CD14-positive monocyte (primary cell): ENCODE measurements around the gene ELF3. TPM values are rescaled to one million over a fixed set of nuclear protein-coding genes. Genes with fewer than 3 reads are reported as not detected.

ENCODE experiments used
- DNase-seq, 3 donors: peaks; one replicate each; pipeline ENCODE4 v3.0.0-alpha.2; 2011 to 2022
- H2AFZ ChIP-seq: 2 replicates; pipeline ENCODE4 v1.6.0; 2012; ENCODE audit warnings: mild to moderate bottlenecking, low read depth, low read length, inconsistent platforms; ENCODE audit not compliant: insufficient read depth, poor library complexity, severe bottlenecking
- H3K27ac ChIP-seq, 2 donors: 1 replicate in 1 of 2; 2 replicates in 1 of 2; pipeline ENCODE4 v1.5.1; 2012 to 2013; ENCODE audit warnings: low read length in 2 of 2, control low read depth in 1 of 2, inconsistent platforms in 1 of 2, low read depth in 1 of 2, mild to moderate bottlenecking in 1 of 2
- H3K27me3 ChIP-seq, 2 donors: one replicate each; pipeline versions ENCODE4 v1.6.0 to v1.6.1; 2011 to 2013; ENCODE audit warnings: low read length in 2 of 2; ENCODE audit not compliant: control insufficient read depth in 2 of 2, insufficient read depth in 2 of 2
- H3K36me3 ChIP-seq, 2 donors: replicated peaks in 1 of 2; 1 replicate in 1 of 2; 2 replicates in 1 of 2; pipeline versions ENCODE4 v1.5.1 to v1.6.1; 2012 to 2013; ENCODE audit warnings: low read length in 2 of 2, control low read depth in 1 of 2, inconsistent platforms in 1 of 2, mild to moderate bottlenecking in 1 of 2; ENCODE audit not compliant: insufficient read depth in 2 of 2, control insufficient read depth in 1 of 2
- H3K4me1 ChIP-seq, 2 donors: 1 replicate in 1 of 2; 2 replicates in 1 of 2; pipeline versions ENCODE4 v1.5.1 to v1.6.1; 2012 to 2013; ENCODE audit warnings: low read length in 2 of 2, control low read depth in 1 of 2, inconsistent platforms in 1 of 2, mild to moderate bottlenecking in 1 of 2, moderate library complexity in 1 of 2; ENCODE audit not compliant: insufficient read depth in 2 of 2, control insufficient read depth in 1 of 2
- H3K4me2 ChIP-seq: replicated peaks from 2 replicates; pipeline ENCODE3; 2012; ENCODE audit warnings: low read length, moderate library complexity, mild to moderate bottlenecking; ENCODE audit not compliant: poor library complexity, severe bottlenecking; ENCODE audit errors: extremely low read depth
- H3K4me3 ChIP-seq, 3 experiments: fragments of 200-600 bp in 1 of 3; sonication (generic) in 1 of 3; replicated peaks in 1 of 3; 1 replicate in 2 of 3; 2 replicates in 1 of 3; pipeline ENCODE4 v1.5.1; 2011 to 2013; ENCODE audit warnings: low read length in 3 of 3, mild to moderate bottlenecking in 3 of 3, control low read depth in 2 of 3, low read depth in 2 of 3, inconsistent platforms in 1 of 3, moderate library complexity in 1 of 3
- H3K79me2 ChIP-seq: 2 replicates; pipeline ENCODE4 v1.6.0; 2012; ENCODE audit warnings: mild to moderate bottlenecking, control low read depth, inconsistent platforms, low read length, moderate library complexity; ENCODE audit not compliant: insufficient read depth
- H3K9ac ChIP-seq: 2 replicates; pipeline ENCODE4 v1.6.0; 2017; ENCODE audit warnings: low read length, mild to moderate bottlenecking; ENCODE audit not compliant: insufficient read depth, poor library complexity, severe bottlenecking
- H3K9me3 ChIP-seq, 2 donors: replicated peaks in 1 of 2; 1 replicate in 1 of 2; 2 replicates in 1 of 2; pipeline versions ENCODE4 v1.5.1 to v1.6.1; 2012 to 2013; ENCODE audit warnings: low read length in 2 of 2, control low read depth in 1 of 2; ENCODE audit not compliant: control insufficient read depth in 1 of 2, insufficient read depth in 1 of 2
- H4K20me1 ChIP-seq: 2 replicates; pipeline ENCODE4 v1.6.0; 2012; ENCODE audit warnings: mild to moderate bottlenecking, low read length, control low read depth, moderate library complexity; ENCODE audit not compliant: insufficient read depth
- H3K27ac Mint-ChIP-seq, 7 donors: one replicate each; pipeline ENCODE4 v1.8.0; 2020; ENCODE audit warnings: mild to moderate bottlenecking in 7 of 7, mixed read lengths in 7 of 7, moderate library complexity in 6 of 7, inconsistent platforms in 2 of 7
- H3K27me3 Mint-ChIP-seq, 3 donors: one replicate each; pipeline ENCODE4 v1.8.0; 2021 to 2022; ENCODE audit warnings: low read depth in 3 of 3, mild to moderate bottlenecking in 3 of 3, mixed read lengths in 3 of 3, moderate library complexity in 3 of 3, inconsistent platforms in 1 of 3
- H3K36me3 Mint-ChIP-seq, 2 donors: one replicate each; pipeline ENCODE4 v1.8.0; 2020; ENCODE audit warnings: mixed read lengths in 2 of 2, inconsistent platforms in 1 of 2, mild to moderate bottlenecking in 1 of 2
- H3K4me1 Mint-ChIP-seq: one replicate; pipeline ENCODE4 v1.8.0; 2020; ENCODE audit warnings: mild to moderate bottlenecking, mixed read lengths
- H3K4me3 Mint-ChIP-seq, 2 donors: one replicate each; pipeline ENCODE4 v1.8.0; 2020; ENCODE audit warnings: mild to moderate bottlenecking in 2 of 2, mixed read lengths in 2 of 2, moderate library complexity in 1 of 2
- H3K9me3 Mint-ChIP-seq, 7 donors: one replicate each; pipeline ENCODE4 v1.8.0; 2020 to 2022; ENCODE audit warnings: mixed read lengths in 7 of 7, mild to moderate bottlenecking in 6 of 7, moderate library complexity in 6 of 7, inconsistent platforms in 2 of 7
- whole genome bisulfite sequencing: methylation state at CpG from one replicate; pipeline ENCODE4 v1.1.5; 2013; ENCODE audit warnings: missing lambda C conversion rate; ENCODE audit not compliant: insufficient coverage; 5-methylcytosine and 5-hydroxymethylcytosine counted together
- intact Hi-C, 2 donors: fragments of 100-400 bp; cut with micrococcal nuclease; formaldehyde crosslinking; loops; one replicate each; pipeline versions ENCODE4 v1.15.0 to v1.15.1; 2023
- polyA plus RNA-seq, 3 donors: library from polyadenylated mRNA; depleted of rRNA in 1 of 3; unstranded in 2 of 3; stranded (reverse) in 1 of 3; fragments of 300-500 nt in 2 of 3; fragments of >200 nt in 1 of 3; fragmentation: Illumina TruSeq in 2 of 3; gene quantifications; 1 replicate in 2 of 3; 2 replicates in 1 of 3; pipeline ENCODE4 v1.2.3, GENCODE V29; 2012 to 2021
- TF ChIP-seq, protein P1 (sequence below): fragments of 200-600 bp; IDR thresholded peaks from one replicate; pipeline ENCODE4 v1.8.0; 2022; ENCODE audit warnings: antibody characterized with exemption, mild to moderate bottlenecking

Gene ELF3
- polyA plus RNA-seq, 3 donors = 10.2 TPM; not detected in 2

DNA sequence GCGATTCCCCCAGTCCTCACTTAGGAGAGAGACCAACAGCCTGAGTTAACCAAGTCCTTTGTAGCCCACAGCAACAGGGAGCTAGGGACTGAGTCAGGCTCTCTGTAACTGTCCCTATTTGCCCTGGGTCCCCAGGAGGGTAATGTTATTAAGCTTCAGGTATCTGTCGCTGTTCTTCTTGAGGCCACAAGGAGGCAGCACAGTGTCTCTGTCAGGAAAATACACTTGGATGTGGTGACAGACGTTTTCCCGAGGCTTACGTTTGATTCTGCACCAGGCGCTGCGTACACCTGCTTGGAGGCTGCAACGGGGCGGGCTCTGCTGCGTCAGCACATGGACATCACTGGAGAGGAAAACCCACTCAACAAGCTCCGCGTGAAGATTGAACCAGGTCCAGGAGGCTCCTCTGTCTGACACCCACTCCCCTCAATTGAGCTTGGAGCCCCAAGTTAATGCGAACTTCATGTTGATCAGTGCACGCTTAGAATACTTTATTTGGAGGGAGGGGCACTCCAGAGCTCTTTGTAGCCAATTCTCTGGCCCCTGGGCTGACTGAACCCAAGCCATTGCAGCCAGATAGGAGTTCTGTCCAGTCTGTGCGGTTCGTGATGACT lies 10.7 kb upstream of the ELF3 start:
- H3K9ac ChIP-seq = no peak overlapping the region
- H3K4me2 ChIP-seq = no peak overlapping the region
- H3K27ac Mint-ChIP-seq = no peak overlapping the region
- intact Hi-C loops = loop anchor here in 1 of 2 donors (10.0 kb wide), 1 partner anchor 125 kb away; the partner anchor contains the start of gene GPR37L1
- no peaks in the 10 kb centered on the region for H3K4me1 Mint-ChIP-seq
- H3K9me3 Mint-ChIP-seq = peaks cover 0 to 2% (median 0%) of the 10 kb centered on the region in 7 donors
- H3K79me2 ChIP-seq = no peaks in the 10 kb centered on the region
- no peak overlapping the region for H3K27ac ChIP-seq
- H2AFZ ChIP-seq = no peak overlapping the region
- H3K27me3 Mint-ChIP-seq = peaks cover 0 to 2% (median 1%) of the 10 kb centered on the region in 3 donors
- no peak overlapping the region for H3K4me3 Mint-ChIP-seq
- no peaks in the 10 kb centered on the region for H3K27me3 ChIP-seq
- 82% methylated on average over 11 of the region's 16 CpGs for WGBS
- TF ChIP-seq, protein P1, sequence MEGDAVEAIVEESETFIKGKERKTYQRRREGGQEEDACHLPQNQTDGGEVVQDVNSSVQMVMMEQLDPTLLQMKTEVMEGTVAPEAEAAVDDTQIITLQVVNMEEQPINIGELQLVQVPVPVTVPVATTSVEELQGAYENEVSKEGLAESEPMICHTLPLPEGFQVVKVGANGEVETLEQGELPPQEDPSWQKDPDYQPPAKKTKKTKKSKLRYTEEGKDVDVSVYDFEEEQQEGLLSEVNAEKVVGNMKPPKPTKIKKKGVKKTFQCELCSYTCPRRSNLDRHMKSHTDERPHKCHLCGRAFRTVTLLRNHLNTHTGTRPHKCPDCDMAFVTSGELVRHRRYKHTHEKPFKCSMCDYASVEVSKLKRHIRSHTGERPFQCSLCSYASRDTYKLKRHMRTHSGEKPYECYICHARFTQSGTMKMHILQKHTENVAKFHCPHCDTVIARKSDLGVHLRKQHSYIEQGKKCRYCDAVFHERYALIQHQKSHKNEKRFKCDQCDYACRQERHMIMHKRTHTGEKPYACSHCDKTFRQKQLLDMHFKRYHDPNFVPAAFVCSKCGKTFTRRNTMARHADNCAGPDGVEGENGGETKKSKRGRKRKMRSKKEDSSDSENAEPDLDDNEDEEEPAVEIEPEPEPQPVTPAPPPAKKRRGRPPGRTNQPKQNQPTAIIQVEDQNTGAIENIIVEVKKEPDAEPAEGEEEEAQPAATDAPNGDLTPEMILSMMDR = peak; percentile 80
- H3K4me3 ChIP-seq = no peak overlapping the region
- no peaks in the 10 kb centered on the region for H3K9me3 ChIP-seq
- H3K4me1 ChIP-seq = no peaks in the 10 kb centered on the region
- H4K20me1 ChIP-seq = peaks cover 66% of the 10 kb centered on the region
- peak; percentile 24 to 37 (median 35) for DNase-seq
- H3K36me3 ChIP-seq = peaks cover 80 to 99% of the 10 kb centered on the region in 2 donors
- peaks cover 88 to 98% of the 10 kb centered on the region in 2 donors for H3K36me3 Mint-ChIP-seq

DNA sequence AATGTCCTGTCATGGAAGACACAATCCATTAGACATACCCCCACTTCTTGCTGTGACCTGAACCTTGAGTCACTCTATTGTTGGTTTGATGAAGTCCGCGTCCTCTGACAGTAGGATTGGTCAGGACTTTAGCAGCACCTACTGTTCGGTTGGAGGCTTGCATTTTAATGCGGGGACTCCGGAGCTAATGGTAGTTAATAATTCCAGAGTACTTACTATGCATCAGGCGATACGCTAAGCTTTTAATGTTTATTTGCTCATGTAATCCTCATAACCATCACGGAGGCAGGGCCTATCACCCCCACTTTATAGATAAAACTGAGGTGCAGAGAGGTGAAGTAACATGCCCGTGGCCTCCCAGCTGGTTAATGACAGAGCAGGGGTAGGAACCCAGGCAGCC lies 7.9 kb upstream of the ELF3 start:
- DNase-seq = no peak
- intact Hi-C loops = loop anchor here in 1 of 2 donors (10.0 kb wide), 1 partner anchor 122 kb away; the partner anchor contains the start of gene GPR37L1
- peak overlapping the region in 1 of 7 donors; percentile 46 for H3K27ac Mint-ChIP-seq
- no peaks in the 10 kb centered on the region for H3K4me1 Mint-ChIP-seq
- TF ChIP-seq, protein P1 = no peak
- H3K9me3 ChIP-seq = no peaks in the 10 kb centered on the region
- peaks cover 84 to 97% of the 10 kb centered on the region in 2 donors for H3K36me3 Mint-ChIP-seq
- no peaks in the 10 kb centered on the region for H3K79me2 ChIP-seq
- no peak overlapping the region for H3K4me3 Mint-ChIP-seq
- peaks cover 0 to 2% (median 0%) of the 10 kb centered on the region in 7 donors for H3K9me3 Mint-ChIP-seq
- H3K27me3 Mint-ChIP-seq = peaks cover 0 to 2% (median 1%) of the 10 kb centered on the region in 3 donors
- H2AFZ ChIP-seq = no peak overlapping the region
- H3K4me2 ChIP-seq = no peak overlapping the region
- H3K36me3 ChIP-seq = peaks cover 81 to 99% of the 10 kb centered on the region in 2 donors
- no peak overlapping the region for H3K9ac ChIP-seq
- H3K4me1 ChIP-seq = no peaks in the 10 kb centered on the region
- peaks cover 59% of the 10 kb centered on the region for H4K20me1 ChIP-seq
- H3K27me3 ChIP-seq = no peaks in the 10 kb centered on the region
- WGBS = no CpG with 5 or more reads among the region's 9 CpGs
- no peak overlapping the region for H3K4me3 ChIP-seq
- no peak overlapping the region for H3K27ac ChIP-seq
